CD4-positive, alpha-beta T cell treated with Interleukin-12 subunit alpha and Interleukin-12 subunit beta, for 1 hour (primary cell): ENCODE measurements around the gene LAMA5.
"Not testable (repeated sequence)": the region's sequence is repeated elsewhere in the genome, so short reads cannot be mapped to it uniquely, and the experiment has no call there.

Experiments
- DNase-seq: peaks from one replicate; pipeline ENCODE4 v3.0.0-alpha.2; 2020

LAMA5 gene

GRCh38 chr20:62387933-62388635 is 21.0 kb upstream of the LAMA5 start:
- DNase-seq = no peak

- DNase-seq = no peak
Measured at GRCh38 chr20:62387219-62387913, 20.3 kb upstream of the LAMA5 start.

- DNase-seq = peak; percentile 94
Measured at GRCh38 chr20:62386383-62387218, 19.5 kb upstream of the LAMA5 start, which contains the start of gene RPS21. RPS21 (plus strand) TSS chr20:62387103; CDS start chr20:62387339, 236 bp downstream.

GRCh38 chr20:62382306-62383198 is 15.4 kb upstream of the LAMA5 start:
- DNase-seq = peak; percentile 82

- DNase-seq = no peak
Measured at GRCh38 chr20:62381842-62382241, 14.7 kb upstream of the LAMA5 start.

GRCh38 chr20:62381202-62381797 is 14.2 kb upstream of the LAMA5 start:
- DNase-seq = no peak

GRCh38 chr20:62378215-62378614 is 11.1 kb upstream of the LAMA5 start:
- DNase-seq = no peak

GRCh38 chr20:62377615-62378178 is 10.6 kb upstream of the LAMA5 start:
- DNase-seq = no peak

GRCh38 chr20:62377064-62377461 is 10.0 kb upstream of the LAMA5 start:
- no peak for DNase-seq

GRCh38 chr20:62376112-62377063 is 9.3 kb upstream of the LAMA5 start:
- DNase-seq = no peak

GRCh38 chr20:62374331-62375152 is 7.4 kb upstream of the LAMA5 start:
- DNase-seq = no peak

GRCh38 chr20:62373631-62374179 is 6.6 kb upstream of the LAMA5 start:
- DNase-seq = not testable (repeated sequence)

- DNase-seq = no peak
Measured at GRCh38 chr20:62372042-62372993, 5.2 kb upstream of the LAMA5 start.

GRCh38 chr20:62371588-62372041 is 4.5 kb upstream of the LAMA5 start:
- no peak for DNase-seq

GRCh38 chr20:62370807-62371587 is 3.9 kb upstream of the LAMA5 start:
- no peak for DNase-seq

- no peak for DNase-seq
Measured at GRCh38 chr20:62370115-62370806, 3.1 kb upstream of the LAMA5 start.

GRCh38 chr20:62369815-62370114 is 2.7 kb upstream of the LAMA5 start:
- DNase-seq = no peak
